ENCODE data around the gene ZNF436. TPM values are rescaled to one million over a fixed set of nuclear protein-coding genes. Genes with fewer than 3 reads are reported as not detected.

Gene ZNF436
- total and polyA plus RNA-seq, 2 of the 13 experiments (the other 11 are each of a cell fraction or from before 2014, with no cell fraction given), result 4.3 to 9.9 TPM

GRCh38 chr1:23376890-23377811 lies 7.5 kb upstream of the ZNF436 start (continued):
- TF ChIP-seq ATF6 (CRISPR knock-in tag; conservative IDR thresholded peaks at IDR 0.05), result no peak
- TF ChIP-seq ZBTB26 (CRISPR knock-in tag; IDR thresholded peaks at IDR 0.05; ENCODE audit: borderline replicate concordance), result no peak
- TF ChIP-seq GABPB1 (CRISPR knock-in tag; IDR thresholded peaks at IDR 0.05), result no peak
- no peak for TF ChIP-seq MLLT10 (CRISPR knock-in tag; IDR thresholded peaks at IDR 0.05)
- TF ChIP-seq RARG (CRISPR knock-in tag; IDR thresholded peaks at IDR 0.05; ENCODE audit: low read depth), result no peak
- TF ChIP-seq ARID4A (CRISPR knock-in tag; IDR thresholded peaks at IDR 0.05; ENCODE audit: borderline replicate concordance), result no peak; the same call in 1 of the 2 replicates
- TF ChIP-seq FOXA3 (CRISPR knock-in tag; IDR thresholded peaks at IDR 0.05), result peak; percentile 82
- TF ChIP-seq KLF16 (CRISPR knock-in tag; IDR thresholded peaks at IDR 0.05), result no peak
- TF ChIP-seq HCFC1 (IDR thresholded peaks at IDR 0.05; ENCODE audit: low read depth, low read length), result no peak
- TF ChIP-seq RAD21 (CRISPR knock-in tag; IDR thresholded peaks at IDR 0.05), result no peak
- 0 out of 2 replicates have a peak, but pooled peaks have one; percentile 32 for TF ChIP-seq SNAPC4 (CRISPR knock-in tag; IDR thresholded peaks at IDR 0.05)
- TF ChIP-seq BRCA1 (CRISPR knock-in tag; IDR thresholded peaks at IDR 0.05), result no peak
- TF ChIP-seq ZNF329 (CRISPR knock-in tag; IDR thresholded peaks at IDR 0.05; ENCODE audit: low read depth), result no peak
- no peak for TF ChIP-seq GPN1 (CRISPR knock-in tag; IDR thresholded peaks at IDR 0.05; ENCODE audit: borderline replicate concordance)
- TF ChIP-seq ZFP41 (CRISPR knock-in tag; IDR thresholded peaks at IDR 0.05; ENCODE audit: borderline replicate concordance), result no peak
- no peak for TF ChIP-seq ZSCAN21 (CRISPR knock-in tag; IDR thresholded peaks at IDR 0.05; ENCODE audit: borderline replicate concordance)

Data from HepG2 (cell line).